ENCODE results near the gene PRR30.

GRCh38 chr2:27095427-27095744 lies 43.8 kb downstream of the PRR30 start:
- TF ChIP-seq CTCF (IDR thresholded peaks at IDR 0.05): no peak
- no peak for TF ChIP-seq POLR2AphosphoS5 (IDR thresholded peaks at IDR 0.05)
